ENCODE results near the gene TTC33.

- TF ChIP-seq CTCF (IDR thresholded peaks at IDR 0.05): no peak
- TF ChIP-seq EZH2 (IDR thresholded peaks at IDR 0.05; ENCODE audit: borderline replicate concordance, insufficient read depth, low read depth, low read length, poor library complexity, severe bottlenecking): no peak
Observed at GRCh38 chr5:40631236-40631635, 124.5 kb downstream of the TTC33 start.
